Activated naive CD4-positive, alpha-beta T cell (primary cell): ENCODE measurements around the gene TTC28.

ENCODE experiments used
- DNase-seq, 4 experiments: peaks; one replicate each; lab custom pipeline; 2025; lab: John Stamatoyannopoulos, UW

TTC28 gene

DNA sequence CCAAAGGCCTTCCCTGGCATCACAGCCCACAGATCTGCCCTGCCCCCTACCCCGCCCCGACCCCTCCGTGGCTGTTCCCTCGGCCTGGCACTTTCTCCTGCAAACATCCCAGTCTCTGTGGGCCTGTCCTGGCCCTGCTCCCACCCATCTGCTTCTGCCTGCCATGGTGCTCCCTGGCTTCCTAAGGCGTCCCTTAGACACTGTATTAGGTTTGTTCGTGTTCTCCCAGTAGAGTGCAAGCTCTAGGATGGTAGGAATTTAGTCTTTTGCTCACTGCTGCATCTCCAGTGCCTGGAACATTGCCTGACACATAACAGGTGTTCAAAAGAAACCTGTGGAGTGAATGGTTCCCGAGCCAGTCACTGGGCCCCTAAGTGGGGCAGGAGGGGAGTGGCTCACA lies 690.9 kb downstream of the TTC28 start:
- no peak for DNase-seq

DNA sequence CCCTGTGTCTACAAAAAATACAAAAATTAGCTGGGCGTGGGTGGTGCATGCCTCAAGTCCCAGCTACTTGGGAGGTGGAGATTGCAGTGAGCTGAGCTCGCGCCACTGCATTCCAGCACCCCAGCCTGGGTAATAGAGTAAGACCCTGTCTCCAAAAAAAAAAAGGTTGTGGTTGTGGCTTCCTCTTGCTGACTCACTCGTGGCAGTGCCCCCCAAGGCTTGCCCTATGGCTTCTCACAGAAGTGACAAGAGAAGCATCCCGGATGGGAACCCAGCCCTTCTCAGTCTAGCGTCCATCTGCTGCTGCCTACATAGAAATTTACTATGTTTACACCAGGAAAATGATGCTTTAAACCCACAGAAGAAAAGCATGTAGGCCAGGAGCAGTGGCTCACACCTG lies 692.1 kb downstream of the TTC28 start:
- no peak for DNase-seq

DNA sequence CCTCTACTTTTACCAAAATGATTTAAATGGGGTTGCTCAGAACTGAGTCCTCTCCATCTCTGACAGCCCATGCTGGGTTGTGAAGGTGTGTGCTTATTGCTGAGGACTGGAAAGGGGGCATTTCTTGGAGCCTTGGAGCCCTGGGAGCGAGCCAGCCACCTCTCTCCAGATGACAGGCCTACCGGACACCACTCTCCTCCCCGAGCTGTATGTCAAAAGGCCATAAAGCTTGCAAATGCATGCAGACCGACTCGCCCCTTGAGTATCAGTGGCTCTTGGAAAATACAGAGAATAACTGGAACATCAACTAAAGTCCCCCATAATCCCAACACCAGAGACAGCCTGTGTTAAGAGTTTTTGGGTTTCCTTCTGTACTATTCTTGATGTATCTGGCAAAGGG lies 692.7 kb downstream of the TTC28 start:
- no peak for DNase-seq

DNA sequence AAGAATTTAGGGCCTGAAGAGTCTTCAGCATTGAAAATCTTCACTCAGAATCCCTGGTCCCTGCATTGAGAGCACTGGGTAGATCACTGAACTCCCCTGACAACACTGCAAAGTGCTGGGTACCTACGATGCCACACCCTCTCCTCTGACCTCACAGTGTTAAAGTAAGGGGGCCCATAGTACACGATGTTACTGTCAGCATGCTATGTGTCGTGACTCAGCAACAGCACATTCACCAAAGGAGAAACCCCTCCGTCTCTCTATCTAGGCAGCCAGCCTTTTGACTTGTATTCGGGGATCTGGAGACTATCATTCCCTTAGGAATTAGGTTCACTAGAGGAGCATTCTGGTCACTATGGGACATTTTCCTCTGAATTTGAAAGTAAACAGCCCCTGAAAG lies 693.2 kb downstream of the TTC28 start:
- DNase-seq: no peak

DNA sequence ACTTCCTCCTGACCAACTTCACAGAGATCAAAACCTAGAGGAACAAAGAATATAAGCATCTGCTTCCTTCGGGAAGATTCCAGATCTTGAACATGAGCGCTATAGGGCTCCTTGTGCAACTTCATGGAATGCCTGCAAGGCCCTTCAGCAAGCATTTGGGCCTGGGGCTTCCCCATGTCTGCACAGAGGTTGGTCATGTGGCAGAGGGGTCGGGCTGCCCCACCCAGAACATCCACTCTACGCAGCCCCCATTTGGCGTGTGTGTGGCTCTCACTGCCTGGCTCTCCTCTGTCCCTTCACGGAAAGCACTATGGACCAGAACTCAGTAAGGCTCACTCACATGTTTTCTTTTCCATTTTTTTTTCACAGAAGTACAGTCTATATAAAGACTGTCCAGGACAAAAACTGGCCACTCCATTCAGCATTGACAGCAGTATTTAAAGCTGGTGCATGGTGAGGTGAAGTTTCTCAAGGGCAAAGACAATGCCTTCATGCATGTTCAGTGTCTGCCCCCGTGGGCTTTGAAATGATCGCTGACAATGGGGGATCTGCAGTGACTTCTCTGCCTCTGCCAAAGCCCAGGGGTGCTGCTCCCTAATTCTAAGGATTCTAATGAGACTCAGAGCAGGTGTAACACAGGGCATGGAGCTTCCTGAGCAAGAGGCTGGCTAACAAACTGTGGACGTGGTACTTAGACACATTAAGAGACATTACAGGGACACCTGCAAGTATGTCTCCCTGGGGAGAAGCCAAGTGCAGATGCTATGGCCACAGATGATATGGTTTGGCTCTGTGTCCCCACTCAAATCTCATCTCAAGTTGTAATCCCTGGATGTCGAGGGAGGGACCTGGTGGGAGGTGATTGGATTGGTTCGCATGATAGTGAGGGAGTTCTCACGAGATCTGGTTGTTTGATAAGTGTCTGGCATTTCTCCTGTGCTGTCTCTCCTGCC lies 694.0 kb downstream of the TTC28 start:
- DNase-seq: no peak

DNA sequence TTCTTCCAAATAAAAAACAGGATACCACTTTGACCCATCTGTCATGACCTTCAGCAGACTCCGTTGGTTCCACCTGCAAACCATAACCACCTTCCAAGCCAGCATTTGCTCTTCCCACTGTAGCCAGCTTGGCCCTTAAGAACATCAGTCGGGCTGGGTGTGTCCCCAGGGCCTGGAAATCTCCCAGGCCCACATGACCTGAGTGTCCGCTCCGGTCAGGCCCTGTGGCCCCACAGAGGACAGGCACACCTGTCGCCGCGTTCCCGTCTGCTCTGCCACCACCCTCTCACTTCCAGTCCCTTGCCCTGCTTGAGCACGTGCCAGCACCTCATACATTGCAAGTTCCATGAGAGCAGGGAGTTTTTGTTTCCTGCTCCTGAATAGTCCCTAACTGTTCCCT lies 694.9 kb downstream of the TTC28 start:
- no peak for DNase-seq

DNA sequence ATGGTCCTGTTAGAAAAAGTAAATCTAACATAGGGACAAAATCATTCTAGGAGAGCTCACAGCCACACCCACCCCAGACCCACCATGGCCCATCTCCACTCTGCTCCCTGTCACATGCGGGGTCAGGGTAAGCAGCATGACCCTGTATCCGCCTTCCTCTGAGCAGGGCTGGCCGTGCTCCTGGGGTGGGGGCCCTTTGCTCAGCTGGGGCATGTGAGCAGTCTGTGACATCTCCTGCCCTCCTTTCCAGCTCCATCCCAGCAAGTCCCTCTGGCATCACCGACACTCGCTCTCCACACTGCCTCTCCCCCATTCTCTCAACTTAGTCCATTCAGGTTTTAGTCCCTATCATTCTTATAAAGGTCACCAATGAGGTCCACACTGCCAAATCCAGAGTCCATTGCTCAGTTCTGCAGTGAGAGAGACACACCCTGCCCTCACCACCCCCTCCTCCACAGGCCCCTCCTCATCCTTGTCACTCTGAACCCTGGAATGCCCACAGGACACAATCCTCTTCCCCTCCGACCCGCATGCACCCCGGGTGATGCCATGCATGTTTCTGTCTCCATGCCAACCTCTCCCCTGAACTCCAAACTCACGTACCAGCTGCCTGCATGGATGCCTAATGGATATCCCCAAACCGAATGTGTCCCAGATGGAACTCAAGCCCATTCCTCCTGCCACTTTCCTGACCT lies 695.5 kb downstream of the TTC28 start:
- DNase-seq: no peak

DNA sequence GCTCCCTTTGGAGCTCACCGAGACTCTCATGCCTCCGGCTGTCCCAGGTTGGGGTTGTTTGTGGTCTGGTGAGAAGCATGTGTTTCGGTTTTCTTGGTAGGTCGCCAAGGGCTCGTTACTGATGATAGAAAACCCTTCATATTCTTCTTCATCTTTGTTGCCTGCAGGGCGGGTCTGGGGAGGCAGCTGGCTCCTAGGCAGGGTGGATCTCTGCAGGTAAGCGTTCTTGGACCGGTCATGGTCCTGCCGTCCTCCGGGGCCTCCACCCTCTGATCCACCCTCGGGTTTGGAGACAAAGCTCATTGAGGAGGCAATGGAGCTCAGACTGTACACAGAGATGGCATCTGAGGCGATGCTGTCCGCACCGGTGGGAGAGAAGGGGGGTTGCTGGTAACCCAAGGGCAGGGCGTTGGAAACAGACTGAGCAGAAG lies 696.3 kb downstream of the TTC28 start:
- DNase-seq: no peak

DNA sequence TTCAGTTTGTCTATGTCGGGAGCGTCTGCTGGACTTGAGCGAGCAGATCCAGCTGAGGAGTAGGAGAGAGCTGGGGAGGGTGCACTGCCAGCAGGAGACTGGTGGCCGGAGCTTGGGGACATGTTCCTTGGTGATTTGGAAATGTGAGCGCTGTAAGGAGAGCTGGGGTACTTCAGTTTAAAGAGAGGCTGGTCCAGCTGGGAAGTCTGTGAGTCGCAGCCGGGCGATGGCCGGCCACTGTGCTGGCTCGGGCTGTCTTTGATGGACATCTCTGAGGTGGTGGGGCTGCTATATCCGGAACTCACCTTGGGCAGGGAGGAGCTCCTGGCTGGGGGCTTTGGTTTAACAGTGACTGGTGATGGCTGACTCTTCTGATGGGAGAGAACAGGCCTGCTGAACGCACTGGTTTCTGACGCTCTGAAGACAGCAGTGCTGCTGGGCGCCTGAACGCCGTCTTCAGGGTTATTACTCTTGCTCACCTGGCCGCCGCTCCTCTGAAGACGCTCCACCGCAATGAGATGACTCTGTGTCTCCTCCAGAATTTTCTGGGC lies 696.9 kb downstream of the TTC28 start:
- DNase-seq: no peak

DNA sequence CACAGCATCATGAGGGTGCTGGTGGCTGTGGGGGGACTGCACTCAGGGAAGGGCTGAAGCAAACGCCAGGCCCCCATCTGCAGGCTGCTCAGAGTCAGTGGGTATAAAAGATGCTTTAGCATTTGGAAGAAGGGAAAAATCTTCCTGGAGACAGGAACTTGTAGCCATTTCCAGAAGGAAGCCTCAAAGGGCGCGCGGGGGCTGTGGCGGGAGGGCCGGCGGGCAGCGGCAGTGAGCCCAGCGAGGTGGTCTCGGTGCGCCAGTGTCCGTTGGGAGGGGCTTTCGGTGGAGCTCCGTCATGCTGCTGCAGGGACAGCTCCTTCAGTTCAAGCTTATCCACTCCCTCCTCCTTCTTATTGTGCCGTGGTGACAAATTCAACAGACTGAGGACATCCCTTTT lies 697.5 kb downstream of the TTC28 start:
- no peak for DNase-seq

DNA sequence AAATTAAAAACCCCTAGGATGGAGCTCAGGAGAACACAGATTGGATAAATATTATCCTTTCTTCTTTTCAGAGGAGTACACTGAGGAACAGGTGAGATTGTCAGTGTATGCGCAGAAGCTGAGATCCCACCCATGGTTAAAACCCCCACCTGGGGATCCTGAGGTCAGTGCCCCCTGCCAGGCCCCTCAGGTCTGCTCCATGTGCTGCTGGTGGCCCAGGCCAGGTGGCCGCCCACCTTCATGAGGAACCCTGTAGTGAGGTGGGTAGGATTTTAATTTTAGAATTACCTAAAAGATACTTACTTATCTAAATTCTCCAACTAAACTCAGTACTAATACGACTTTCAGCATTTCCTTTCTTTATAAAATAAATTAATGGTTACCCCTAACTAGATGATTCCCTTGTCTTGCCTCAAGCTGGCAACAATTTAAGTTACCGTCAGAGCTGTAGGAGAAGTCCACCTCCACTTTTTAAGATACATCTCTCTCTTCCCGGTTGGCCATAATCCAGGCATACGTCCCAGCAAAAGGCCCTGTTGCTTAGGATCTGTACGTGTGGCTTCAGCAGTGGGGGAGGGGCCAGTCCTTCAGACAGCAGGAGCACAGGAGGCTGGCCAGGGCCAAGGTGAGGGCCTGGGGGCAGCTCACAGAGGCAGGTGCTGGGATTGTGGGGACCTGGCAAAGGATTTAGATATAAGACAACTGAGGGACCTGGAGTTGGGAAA lies 699.1 kb downstream of the TTC28 start:
- DNase-seq: no peak

DNA sequence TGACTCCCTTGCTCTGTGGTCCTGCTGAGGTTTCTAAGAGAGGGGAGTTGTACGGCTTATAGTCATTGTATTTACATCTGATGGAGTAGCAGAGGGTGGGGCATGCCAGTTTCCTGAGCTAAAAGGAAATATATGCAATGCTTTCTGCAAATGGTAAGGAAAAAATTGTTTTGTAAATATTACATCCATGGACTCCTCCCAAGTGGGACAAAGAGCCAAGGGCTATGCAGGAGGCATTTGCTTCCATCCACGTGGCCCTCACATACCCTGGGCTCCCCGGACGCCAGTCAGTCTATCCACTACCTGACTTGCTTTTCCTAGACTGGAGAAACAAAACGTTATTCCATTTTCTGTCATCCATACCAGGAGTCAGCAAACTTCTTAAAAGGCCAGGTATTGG lies 700.8 kb downstream of the TTC28 start:
- DNase-seq: no peak

DNA sequence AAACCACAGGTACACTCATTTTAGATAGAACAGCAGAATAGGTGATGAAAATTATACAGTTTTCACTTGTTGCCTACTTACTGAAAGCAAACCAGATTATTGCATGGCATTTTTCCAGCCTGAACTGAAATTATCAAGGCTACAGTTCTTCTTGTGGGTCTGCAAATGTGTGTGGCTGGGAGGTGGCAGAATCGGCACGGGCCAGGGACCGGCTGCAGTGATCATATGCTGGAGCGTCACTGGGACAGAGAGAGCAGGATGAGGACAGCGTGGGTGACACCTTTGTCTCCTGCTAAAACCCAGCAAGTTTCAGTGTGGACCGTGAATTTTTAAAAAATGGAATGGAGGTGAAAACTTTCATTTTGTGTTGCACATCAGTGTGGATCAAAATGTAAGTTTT lies 701.3 kb downstream of the TTC28 start:
- DNase-seq: no peak

DNA sequence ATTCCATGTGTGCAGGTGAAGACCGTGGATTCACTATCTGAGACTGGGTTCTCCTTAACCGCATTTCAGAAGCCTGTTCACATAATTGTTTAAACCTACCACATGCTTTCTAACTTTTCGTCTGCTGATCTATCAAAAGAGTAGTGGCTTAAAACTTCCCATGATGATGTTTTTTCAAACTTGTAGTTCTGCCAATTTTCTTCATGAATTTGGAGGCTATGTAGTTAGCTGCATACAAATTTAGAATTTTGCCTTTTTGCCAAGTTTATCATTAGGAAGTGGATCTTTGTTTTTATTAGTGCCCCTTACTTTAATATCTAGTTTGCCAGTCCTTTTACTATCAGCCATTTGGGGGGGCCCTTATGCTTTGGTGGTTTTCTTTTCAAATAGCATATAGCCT lies 703.1 kb downstream of the TTC28 start:
- DNase-seq: no peak

DNA sequence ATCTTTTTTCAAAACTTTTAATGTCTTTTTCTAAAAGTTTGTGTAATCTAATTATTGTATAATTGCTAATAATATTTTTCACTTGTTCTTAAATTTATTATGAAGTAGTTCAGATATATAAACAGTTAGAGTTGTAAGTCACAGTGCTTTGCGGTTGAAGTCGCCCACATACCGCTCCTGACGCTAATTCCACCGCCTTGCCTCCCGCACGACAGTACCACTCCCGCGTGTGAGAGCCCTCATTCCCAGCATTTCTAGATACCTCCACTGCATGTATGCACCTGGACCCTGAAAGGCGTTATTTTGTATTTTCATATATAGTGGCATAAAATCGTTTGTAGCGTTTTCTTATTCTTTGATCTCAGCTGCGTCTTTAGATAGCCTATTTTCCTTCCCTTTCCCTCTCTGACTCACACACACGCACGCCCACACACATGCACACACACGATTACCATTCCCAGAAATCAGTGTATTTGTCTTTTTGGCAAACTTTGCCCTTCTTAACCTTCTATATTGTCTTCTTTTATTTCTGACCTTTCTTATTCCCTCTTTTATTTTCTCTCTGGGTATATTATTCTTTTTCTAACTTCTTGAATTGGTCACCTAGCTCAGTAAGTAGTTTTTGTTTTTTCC lies 704.1 kb downstream of the TTC28 start:
- DNase-seq: no peak

DNA sequence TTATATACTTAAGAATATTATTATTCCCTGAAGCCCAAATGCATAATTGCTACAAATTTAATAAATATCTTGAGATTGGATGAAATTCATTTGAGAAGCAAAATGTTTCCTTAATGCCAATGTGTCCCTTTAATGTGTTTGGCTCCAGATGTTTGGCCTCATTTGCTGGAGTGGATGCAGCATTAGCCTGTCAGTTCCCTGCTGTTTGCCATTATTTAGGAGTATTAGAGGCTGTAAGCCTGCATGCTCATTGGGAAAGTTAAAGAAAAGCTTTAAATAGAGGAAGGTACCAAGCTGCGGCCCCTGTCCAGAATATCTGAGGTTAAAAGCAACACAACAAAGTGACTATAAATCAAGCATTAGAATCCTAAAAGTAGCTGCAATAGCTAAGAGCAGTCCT lies 705.8 kb downstream of the TTC28 start:
- DNase-seq: no peak

DNA sequence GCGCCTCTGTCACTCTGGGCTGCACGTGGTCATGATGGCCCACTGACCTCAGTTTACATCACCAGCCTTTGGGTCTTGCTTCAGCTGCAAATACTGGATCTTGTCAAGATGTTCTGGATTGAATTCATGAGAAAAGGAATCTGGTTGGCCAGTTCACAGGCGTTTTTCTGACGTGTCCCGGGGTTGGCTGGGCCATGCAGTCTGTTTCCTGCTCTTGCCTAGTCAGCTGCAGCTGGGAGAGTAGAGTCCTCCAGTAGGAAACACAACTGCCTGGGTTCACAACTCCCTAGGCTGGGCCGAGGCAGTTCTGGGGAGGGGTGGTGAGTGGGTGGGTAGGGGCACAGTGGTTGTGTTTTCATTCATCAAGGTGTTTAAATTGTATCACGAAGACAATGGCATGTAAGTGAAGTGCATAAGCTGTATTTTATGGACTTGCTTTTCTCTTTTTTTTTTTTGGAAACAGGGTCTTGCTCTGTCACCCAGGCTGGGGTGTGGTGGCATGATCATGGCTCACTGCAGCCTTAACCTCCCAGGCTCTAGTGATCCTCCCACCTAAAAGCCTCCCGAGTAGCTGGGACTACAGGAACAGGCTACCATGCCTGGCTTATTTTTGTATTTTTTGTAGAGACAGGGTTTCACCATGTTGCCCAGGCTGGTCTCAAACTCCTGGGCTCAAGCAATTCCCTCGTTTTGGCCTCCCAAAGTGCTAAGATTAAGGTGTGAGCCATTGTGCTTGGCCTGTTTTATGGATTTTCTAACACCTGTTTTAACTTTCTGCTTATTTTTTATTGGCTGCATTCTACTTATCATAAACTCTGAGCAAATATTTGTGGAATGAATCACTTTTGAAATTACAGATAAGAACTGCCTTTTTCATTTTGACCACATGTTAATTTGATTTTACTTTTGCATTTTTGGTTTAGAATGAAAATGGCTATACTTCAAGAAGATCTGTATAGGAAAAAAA lies 706.6 kb downstream of the TTC28 start:
- DNase-seq: no peak

DNA sequence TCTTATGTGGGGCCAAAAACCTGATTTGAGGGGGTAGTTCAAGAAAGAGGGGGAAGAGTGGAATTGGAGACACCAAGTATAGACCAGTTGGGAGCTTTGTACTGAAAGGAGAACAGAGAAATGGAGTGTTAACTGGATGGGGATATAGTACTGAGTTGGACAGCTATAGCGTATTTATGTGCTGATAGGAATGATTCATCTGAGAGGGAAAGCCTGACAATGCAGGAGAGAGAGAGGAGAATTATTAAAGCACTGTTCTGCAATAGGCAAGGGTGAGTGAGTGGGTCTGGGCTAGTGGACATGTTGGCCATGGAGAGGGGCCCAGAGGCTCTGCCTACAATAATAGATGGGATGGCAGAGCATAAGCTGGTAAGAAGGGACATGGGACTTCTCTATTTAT lies 707.7 kb downstream of the TTC28 start:
- no peak for DNase-seq

DNA sequence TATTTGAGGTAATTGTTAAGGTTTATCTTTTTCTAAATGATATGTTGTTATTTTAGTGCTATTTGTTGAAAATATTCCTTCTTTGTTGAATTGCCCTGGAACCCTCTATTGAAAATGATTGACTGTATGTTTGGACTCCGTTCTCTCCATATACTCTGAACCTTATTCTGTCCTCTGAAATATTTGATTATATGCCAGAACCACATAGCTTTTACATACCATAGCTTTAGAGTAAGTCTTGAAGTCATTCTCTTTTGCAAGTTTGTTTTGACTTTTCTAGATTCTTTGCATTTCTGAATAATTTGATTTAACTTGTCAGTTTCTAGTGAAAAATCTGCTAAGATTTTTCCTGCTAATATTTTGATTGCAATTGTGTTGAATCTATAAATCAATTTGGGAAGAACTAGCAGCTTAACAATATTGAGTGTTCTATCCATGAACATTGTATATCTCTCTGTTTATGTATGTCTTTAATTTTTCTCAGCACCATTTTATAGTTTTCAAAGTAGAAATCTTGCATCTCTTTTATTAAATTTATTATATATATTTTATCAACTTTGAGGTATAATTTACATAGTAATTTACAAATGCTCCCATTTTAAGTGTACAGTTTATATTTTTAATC lies 708.9 kb downstream of the TTC28 start:
- DNase-seq: no peak
